Neural crest cell (in vitro differentiated cells): Measurements from ENCODE around the gene VSTM1. TPM values are rescaled to one million over a fixed set of nuclear protein-coding genes. Genes with fewer than 3 reads are reported as not detected.
A peak's percentile ranks its signal among the peaks of the same experiment; 100 is the strongest.
"Not testable (repeated sequence)": the region's sequence is repeated elsewhere in the genome, so short reads cannot be mapped to it uniquely, and the experiment has no call there.

ENCODE experiments used
- DNase-seq: peaks from one replicate; pipeline ENCODE4 v3.0.0; 2021; ENCODE audit warnings: low read depth, mixed read lengths, low spot score
- H3K27ac Mint-ChIP-seq: one replicate; pipeline ENCODE4 v1.8.0; 2021; ENCODE audit warnings: mild to moderate bottlenecking, mixed read lengths; ENCODE audit not compliant: unreplicated experiment
- H3K27me3 Mint-ChIP-seq: 2 replicates; pipeline ENCODE4 v1.8.0; 2021; ENCODE audit warnings: low read depth, mild to moderate bottlenecking, mixed read lengths
- H3K36me3 Mint-ChIP-seq: 2 replicates; pipeline ENCODE4 v1.8.0; 2021; ENCODE audit warnings: low read depth, mild to moderate bottlenecking, mixed read lengths
- H3K4me1 Mint-ChIP-seq: 2 replicates; pipeline ENCODE4 v1.8.0; 2021; ENCODE audit warnings: mixed read lengths
- H3K4me3 Mint-ChIP-seq: one replicate; pipeline ENCODE4 v1.8.0; 2021; ENCODE audit warnings: mild to moderate bottlenecking, mixed read lengths
- H3K9me3 Mint-ChIP-seq: 2 replicates; pipeline ENCODE4 v1.8.0; 2021; ENCODE audit warnings: mixed read lengths
- total RNA-seq: library from RNA; stranded (reverse); gene quantifications from 2 replicates; pipeline ENCODE4 v1.2.1, GENCODE V29; 2021
- TF ChIP-seq, protein P1 (sequence below): fragments of 200-600 bp; sonication (generic); conservative IDR thresholded peaks from 2 replicates; pipeline ENCODE4 v1.5.0; 2021; ENCODE audit warnings: antibody characterized with exemption, mild to moderate bottlenecking

The VSTM1 gene
- total RNA-seq, 1 donor from 2014 or later: not detected

DNA sequence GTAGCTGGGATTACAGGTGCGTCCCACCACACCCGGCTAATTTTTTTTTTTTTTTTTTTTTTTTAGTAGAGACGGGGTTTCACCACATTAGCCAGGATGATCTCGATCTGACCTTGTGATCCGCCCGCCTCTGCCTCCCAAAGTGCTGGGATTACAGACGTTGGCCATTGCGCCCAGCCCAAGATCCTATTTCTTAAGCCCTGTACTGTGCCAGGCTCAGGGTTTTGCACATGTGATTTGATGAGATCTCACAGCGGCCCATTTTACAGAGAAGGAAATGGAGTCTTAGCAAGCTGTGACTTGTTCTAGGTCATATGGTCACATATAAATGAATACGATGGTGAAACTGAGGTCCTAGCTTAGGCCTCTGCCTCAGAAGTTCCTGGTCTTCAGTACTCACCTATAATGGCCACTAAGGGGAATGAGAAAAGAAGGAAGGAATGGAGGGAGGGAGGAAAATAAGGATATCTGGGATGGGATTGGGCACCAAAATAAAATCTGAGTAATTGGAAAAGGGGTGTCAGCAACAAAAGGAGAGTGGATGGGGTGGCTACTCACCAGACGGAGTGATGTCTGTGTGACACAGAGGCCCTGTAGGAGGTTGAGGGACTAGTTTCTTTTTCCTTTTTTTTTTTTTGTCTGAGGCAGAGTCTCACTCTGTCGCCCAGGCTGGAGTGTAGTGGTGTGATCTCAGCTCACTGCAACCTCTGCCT, 35.6 kb upstream of the VSTM1 start:
- no peak for DNase-seq
- TF ChIP-seq, protein P1, sequence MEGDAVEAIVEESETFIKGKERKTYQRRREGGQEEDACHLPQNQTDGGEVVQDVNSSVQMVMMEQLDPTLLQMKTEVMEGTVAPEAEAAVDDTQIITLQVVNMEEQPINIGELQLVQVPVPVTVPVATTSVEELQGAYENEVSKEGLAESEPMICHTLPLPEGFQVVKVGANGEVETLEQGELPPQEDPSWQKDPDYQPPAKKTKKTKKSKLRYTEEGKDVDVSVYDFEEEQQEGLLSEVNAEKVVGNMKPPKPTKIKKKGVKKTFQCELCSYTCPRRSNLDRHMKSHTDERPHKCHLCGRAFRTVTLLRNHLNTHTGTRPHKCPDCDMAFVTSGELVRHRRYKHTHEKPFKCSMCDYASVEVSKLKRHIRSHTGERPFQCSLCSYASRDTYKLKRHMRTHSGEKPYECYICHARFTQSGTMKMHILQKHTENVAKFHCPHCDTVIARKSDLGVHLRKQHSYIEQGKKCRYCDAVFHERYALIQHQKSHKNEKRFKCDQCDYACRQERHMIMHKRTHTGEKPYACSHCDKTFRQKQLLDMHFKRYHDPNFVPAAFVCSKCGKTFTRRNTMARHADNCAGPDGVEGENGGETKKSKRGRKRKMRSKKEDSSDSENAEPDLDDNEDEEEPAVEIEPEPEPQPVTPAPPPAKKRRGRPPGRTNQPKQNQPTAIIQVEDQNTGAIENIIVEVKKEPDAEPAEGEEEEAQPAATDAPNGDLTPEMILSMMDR: no peak
- no peak overlapping the region for H3K4me3 Mint-ChIP-seq
- no peaks in the 10 kb centered on the region for H3K36me3 Mint-ChIP-seq
- H3K27me3 Mint-ChIP-seq: peaks cover 46% of the 10 kb centered on the region
- H3K9me3 Mint-ChIP-seq: no peaks in the 10 kb centered on the region
- H3K27ac Mint-ChIP-seq: no peak overlapping the region
- peaks cover 15% of the 10 kb centered on the region for H3K4me1 Mint-ChIP-seq

DNA sequence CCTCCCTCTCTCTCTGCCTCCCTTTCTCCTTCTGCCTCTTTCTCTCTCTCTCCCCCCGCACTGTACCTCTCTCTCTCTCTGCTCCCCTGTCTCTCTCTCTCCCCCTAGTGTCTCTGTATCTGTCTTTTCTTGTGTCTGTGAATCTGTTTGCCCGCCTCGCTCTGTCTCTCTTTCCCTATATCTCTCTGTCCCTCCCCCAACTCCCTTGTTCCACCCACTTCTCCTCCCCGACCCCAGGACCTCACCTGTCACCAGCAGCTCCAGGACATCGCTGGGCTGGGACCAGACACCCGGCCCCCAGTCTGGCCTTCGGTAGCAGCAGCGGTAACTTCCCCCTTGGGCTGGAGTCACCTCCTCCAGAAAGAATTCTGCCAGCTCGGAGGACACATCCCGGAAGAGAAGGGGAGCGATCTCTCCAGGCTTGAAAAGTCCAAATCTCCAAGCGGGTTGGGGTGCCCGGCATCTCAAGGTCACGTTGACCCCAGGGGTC, 33.0 kb upstream of the VSTM1 start:
- Mint-ChIP-seq H3K4me3 (no peak overlapping the region), H3K36me3 (no peaks in the 10 kb centered on the region), H3K27me3 (peaks cover 56% of the 10 kb centered on the region), H3K27ac (no peak overlapping the region), H3K9me3 (peaks cover 2% of the 10 kb centered on the region), H3K4me1 (peaks cover 5% of the 10 kb centered on the region)
- TF ChIP-seq, protein P1: no peak
- no peak for DNase-seq

DNA sequence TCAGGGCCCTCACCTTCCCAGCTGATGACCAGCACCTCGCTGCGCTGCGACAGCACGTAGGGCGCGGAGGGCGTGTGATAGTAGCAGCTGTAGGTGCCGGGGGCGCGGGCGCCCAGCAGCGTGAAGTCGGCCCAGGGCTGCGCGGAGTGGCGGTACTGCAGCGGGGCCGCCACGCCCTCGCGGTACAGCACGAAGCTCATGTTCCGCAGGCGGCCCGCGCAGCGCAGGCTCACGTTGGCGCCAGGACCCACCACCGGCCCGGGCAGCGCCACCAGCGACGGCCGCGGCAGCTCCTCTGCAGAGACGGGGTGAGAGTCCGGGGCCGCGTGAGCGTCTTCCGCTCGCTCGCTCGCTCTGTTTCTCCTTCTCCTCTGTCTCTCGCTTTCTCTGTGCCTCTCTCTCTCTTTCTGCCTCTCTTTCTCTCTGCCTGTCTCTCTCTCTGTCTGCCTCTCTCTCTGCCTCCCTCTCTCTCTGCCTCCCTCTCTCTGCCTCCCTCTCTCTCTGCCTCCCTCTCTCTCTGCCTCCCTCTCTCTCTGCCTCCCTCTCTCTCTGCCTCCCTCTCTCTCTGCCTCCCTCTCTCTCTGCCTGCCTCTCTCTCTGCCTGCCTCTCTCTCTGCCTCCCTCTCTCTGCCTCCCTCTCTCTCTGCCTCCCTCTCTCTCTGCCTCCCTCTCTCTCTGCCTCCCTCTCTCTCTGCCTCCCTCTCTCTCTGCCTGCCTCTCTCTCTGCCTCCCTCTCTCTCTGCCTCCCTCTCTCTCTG, 32.3 kb upstream of the VSTM1 start:
- H3K27me3 Mint-ChIP-seq: peaks cover 61% of the 10 kb centered on the region
- peak; percentile 46 for DNase-seq
- H3K36me3 Mint-ChIP-seq, H3K4me3 Mint-ChIP-seq, H3K27ac Mint-ChIP-seq, H3K9me3 Mint-ChIP-seq, H3K4me1 Mint-ChIP-seq: not testable (repeated sequence)

DNA sequence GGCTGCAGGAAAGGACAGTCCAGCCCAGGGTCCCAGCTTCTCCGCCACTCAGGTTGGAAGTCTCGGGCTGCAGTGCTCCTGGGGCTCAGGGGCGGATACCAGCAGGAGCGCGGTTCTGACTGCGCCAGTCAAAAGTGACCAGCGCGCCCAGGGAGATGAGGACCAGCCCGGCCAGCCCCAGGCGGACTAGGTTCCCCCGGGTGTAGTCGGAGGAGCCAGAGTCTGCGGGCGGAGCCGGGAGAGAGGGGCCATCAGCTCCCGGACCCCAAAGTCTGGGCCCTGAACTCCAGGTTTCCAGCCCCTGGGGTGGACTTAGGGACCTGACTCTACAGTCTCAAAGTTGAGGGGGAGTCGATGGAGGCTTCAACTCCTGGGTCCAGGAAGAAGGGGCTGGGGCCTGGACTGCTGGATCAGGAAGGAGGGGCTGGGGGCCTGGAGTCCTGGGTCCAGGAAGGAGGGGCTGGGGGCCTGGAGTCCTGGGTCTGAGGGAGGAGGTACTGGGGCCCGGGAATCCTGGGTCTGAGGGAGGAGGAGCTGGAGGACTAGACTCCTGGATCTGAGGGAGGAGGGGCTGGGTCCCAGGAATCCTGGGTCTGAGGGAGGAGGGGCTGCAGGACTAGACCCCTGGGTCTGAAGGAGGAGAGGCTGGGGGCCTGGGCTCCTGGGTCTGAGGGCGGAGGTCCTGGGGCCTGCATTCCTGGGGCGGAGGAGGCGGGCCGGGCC, 31.6 kb upstream of the VSTM1 start:
- H3K4me3 Mint-ChIP-seq: no peak overlapping the region
- H3K27me3 Mint-ChIP-seq: peaks cover 63% of the 10 kb centered on the region
- no peak overlapping the region for H3K27ac Mint-ChIP-seq
- no peaks in the 10 kb centered on the region for H3K36me3 Mint-ChIP-seq
- TF ChIP-seq, protein P1: no peak
- DNase-seq: no peak
- peaks cover 2% of the 10 kb centered on the region for H3K9me3 Mint-ChIP-seq
- H3K4me1 Mint-ChIP-seq: peaks cover 5% of the 10 kb centered on the region

DNA sequence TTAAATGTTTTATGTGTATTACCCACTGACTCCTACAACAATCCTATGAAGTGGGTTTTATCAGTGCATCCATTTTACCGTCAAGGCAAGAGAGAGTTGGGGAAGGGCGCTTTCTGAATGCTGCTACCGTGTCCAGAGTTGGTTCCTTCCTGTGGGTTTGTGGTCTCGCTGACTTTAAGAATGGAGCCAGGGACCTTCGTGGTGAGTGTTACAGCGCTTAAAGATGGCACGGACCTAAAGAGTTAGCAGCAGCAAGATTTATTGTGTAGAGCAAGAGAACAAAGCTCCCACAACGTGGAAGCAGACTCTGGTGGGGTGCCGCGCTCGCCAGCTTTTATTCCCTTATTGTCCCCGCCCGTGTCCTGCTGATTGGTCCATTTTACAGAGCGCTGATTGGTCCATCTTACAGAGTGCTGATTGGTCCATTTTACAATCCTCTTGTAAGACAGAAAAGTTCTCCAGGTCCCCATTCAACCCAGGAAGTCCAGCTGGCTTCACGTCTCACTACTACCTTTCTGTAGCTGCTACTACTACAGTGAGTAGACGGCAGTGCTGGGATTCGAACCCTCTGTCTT, 30.8 kb upstream of the VSTM1 start:
- H3K27ac Mint-ChIP-seq: no peak overlapping the region
- TF ChIP-seq, protein P1: no peak
- H3K36me3 Mint-ChIP-seq: no peaks in the 10 kb centered on the region
- H3K4me1 Mint-ChIP-seq: peaks cover 5% of the 10 kb centered on the region
- DNase-seq: no peak
- H3K27me3 Mint-ChIP-seq: peaks cover 59% of the 10 kb centered on the region
- peaks cover 2% of the 10 kb centered on the region for H3K9me3 Mint-ChIP-seq
- no peak overlapping the region for H3K4me3 Mint-ChIP-seq
